ENCODE results near the gene FRRS1.

GRCh38 chr1:99786751-99787501 lies 20.5 kb upstream of the FRRS1 start:
- TF ChIP-seq ATF2 (tag by site-specific recombination; IDR thresholded peaks at IDR 0.05; ENCODE audit: low read depth) (no peak), ZNF138 (tag by site-specific recombination; IDR thresholded peaks at IDR 0.05; ENCODE audit: borderline replicate concordance) (no peak), ZBTB44 (tag by site-specific recombination; IDR thresholded peaks at IDR 0.05) (no peak), ZNF514 (tag by site-specific recombination; IDR thresholded peaks at IDR 0.05) (no peak), CTCF (tag by site-specific recombination; IDR thresholded peaks at IDR 0.05) (no peak), ZNF112 (tag by site-specific recombination; IDR thresholded peaks at IDR 0.05) (no peak), ZNF510 (tag by site-specific recombination; IDR thresholded peaks at IDR 0.05; ENCODE audit: insufficient replicate concordance) (no peak), ZNF776 (tag by site-specific recombination; IDR thresholded peaks at IDR 0.05; ENCODE audit: borderline replicate concordance) (no peak)

All from HEK293 (cell line).